Stimulated activated CD8-positive, alpha-beta memory T cell treated with anti-CD3 and anti-CD28 coated beads, Interleukin-2, amount 100 ng/mL, for 1 hour (primary cell): ENCODE data around the gene ARMH2.
"Not testable (repeated sequence)": the region's sequence is repeated elsewhere in the genome, so short reads cannot be mapped to it uniquely, and the experiment has no call there.

Experiments
- DNase-seq, 2 donors: peaks; one replicate each; pipeline ENCODE4 v3.0.0-alpha.2; 2020; ENCODE audit warnings: low read depth in 2 of 2

Gene ARMH2

GRCh38 chr6:24818346-24818745 is 19.6 kb upstream of the ARMH2 start:
- DNase-seq: no peak

DNA sequence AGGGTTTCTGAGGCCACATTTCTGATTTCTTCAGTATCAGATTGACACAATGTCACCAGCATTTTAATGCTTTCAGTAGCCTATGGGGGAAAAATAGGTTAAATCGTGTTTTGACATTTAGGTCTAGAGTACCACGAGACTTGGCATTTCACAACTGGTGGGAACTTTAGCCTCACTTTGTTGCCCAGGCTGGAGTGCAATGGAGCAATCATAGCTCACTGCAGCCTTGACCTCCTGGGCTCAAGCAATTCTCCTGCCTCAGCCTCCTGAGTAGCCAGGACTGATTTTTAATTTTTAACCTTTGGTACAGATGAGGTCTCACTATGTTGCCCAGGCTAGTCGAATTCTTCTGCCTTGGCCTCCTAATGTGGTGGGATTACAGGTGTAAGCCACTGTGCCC is 11.0 kb upstream of the ARMH2 start:
- DNase-seq: no peak

DNA sequence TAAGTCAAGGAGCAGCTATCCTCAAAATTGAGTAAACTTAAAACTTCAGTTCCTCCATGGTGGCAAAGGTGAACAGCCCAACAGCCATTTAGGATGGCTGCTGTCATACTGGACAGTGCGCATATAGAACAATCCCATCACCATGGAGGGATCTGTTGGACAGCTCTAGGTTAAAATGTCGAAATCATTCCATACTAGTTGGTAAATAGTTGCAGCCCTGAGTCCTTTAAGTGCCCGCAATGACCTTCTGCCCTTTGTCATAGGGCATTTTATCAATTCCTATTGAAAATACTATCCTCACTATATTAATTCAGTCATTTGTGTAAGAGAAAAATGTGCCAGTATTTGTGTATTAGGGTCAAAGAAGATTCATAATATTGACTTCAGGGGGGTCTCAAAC is 8.9 kb upstream of the ARMH2 start:
- DNase-seq: no peak

DNA sequence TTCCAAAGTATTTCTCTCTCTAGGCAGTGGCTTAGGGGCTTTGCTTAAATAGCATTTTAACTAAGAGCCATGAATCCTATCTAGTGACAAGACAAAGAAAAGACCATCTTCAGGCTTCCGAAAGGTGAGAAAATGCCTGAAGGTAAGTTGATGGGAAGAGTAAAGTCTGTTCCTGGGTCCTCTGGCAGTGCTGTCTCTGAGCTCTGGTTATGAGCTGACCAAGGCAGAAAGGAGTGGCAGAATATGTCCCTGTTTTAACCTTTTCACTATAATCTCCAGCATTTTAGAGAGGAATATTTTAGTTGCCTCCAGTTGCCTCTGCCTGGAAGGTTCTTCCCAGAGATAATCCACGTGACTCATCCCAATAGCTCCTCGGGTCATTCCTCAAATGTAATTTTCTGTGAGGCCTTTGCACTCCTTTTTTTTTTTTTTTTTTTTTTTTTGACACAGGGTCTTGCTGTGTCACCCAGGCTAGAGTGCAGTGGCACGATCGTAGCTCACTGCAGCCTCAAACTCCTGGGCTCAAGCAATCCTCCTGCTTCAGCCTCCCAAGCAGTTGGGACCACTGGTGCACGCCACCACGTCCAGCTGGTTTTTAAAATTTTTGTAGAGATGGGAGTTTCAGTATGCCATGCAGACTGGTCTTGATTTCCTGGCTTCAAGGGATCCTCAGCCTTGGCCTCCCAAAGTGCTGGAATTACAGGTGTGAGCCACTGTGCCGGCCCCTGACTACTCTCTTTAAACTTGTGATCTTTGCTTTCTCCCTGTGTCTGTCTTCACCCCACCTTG is 3.7 kb upstream of the ARMH2 start:
- no peak for DNase-seq

DNA sequence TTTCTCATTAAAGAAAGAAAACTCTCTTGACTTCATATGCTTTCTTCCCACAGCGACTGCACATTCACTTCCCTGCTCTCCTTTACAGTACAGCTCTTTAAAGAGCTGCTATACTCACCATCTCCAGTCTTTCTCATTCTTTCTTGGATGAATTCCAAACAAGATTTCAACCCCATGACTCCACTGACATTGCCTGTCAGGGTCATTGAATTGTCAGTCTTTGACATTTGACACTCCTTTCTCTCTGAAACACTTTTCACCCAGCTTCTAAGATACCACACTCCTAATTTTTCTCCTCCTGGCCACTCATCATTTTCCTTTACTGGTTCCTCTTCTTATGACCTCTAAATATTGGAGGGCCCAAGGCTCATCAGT is 811 bp upstream of the ARMH2 start:
- no peak for DNase-seq

DNA sequence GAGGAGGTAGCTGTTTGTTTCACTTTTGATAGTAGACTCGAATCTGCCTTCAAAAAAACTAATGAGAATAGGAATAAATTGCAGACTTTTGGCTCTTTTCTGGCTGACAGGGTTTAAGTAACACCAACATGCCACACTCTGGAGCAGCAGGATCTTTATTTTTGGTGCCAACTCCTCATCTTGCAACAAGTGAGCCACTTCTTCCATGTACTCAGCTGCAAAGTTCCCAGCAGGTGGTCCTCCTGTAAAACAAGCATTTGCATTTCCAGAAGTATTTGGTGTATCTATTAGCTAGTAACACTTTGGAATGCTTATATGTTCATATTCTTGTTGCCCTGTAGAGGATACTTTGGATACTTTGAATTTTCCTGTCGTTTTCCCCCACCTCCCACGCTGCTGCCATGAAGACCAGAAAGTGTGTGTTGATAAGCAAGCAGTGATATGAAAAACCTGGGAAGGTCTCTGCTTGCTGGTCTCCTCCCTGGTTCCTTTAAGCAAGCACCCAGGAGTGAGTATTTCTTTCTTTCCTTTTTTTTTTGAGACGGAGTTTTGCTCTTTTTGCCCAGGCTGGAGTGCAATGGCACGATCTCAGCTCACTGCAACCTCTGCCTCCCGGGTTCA is 1.0 kb downstream of the ARMH2 start:
- DNase-seq: no peak

- no peak for DNase-seq
Observed at GRCh38 chr6:24796616-24797290, 2.0 kb downstream of the ARMH2 start.

- DNase-seq: no peak
Observed at GRCh38 chr6:24795106-24795505, 3.6 kb downstream of the ARMH2 start.

- no peak for DNase-seq
Observed at GRCh38 chr6:24788031-24788665, 10.6 kb downstream of the ARMH2 start.

- no peak for DNase-seq
Observed at GRCh38 chr6:24780206-24780605, 18.5 kb downstream of the ARMH2 start.

- DNase-seq: no peak
Observed at GRCh38 chr6:24779416-24780016, 19.2 kb downstream of the ARMH2 start.

DNA sequence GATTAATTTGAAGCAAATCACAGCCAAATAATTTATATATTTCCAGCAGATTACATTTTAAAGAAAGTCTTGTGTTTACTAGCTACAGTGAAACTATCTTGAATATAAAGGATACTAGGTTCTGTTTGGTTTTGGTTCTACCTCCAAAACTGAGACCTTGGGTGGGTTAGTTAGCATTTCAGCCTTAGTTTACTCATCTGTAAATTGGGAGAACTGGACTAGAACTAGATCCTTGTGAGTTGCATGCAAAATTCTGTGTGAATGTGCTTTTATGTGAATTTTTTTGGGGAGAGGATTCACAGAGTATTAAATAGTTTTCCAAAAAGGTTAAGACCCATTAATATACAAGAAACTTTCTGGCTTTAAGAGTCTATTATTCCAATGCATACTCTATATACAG is 19.8 kb downstream of the ARMH2 start:
- DNase-seq: no peak

DNA sequence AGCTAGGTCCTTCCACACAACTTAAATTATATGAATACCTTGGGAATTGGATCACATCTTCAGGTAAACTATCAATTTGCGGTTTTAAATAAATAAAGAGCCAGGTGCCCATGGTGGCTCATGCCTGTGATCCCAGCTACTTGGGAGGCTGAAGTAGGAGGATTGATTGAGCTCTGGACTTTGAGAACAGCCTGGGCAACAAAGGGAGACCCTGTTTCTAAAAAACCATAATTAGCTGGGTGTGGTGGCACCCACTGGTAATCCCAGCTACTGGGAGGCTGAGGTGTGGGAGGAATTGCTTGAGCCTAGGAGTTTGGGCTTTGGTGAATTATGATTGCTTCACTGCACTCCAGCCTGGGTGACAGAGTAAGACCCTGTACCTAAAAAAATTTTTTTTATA is 20.6 kb downstream of the ARMH2 start:
- DNase-seq: no peak

DNA sequence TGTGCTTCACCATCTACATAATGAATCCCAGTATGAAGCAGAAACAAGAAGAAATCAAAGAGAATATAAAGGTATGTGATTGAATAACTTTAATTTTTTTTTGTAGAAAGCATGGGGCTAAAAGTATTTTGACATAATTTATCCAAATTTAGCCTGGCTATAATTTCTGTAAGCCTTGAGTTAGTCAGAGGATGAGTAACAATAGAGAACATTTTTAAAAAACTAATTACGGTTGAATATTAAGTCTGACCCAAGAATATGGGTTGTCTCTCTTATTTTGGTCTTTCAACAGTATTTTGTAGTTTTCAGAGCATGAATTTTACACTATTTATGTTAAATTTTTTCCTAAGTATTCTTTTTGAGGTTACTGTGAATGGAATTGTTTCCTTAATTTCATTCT is 21.5 kb downstream of the ARMH2 start:
- DNase-seq: no peak

GRCh38 chr6:24775520-24776058 is 23.1 kb downstream of the ARMH2 start:
- no peak for DNase-seq

DNA sequence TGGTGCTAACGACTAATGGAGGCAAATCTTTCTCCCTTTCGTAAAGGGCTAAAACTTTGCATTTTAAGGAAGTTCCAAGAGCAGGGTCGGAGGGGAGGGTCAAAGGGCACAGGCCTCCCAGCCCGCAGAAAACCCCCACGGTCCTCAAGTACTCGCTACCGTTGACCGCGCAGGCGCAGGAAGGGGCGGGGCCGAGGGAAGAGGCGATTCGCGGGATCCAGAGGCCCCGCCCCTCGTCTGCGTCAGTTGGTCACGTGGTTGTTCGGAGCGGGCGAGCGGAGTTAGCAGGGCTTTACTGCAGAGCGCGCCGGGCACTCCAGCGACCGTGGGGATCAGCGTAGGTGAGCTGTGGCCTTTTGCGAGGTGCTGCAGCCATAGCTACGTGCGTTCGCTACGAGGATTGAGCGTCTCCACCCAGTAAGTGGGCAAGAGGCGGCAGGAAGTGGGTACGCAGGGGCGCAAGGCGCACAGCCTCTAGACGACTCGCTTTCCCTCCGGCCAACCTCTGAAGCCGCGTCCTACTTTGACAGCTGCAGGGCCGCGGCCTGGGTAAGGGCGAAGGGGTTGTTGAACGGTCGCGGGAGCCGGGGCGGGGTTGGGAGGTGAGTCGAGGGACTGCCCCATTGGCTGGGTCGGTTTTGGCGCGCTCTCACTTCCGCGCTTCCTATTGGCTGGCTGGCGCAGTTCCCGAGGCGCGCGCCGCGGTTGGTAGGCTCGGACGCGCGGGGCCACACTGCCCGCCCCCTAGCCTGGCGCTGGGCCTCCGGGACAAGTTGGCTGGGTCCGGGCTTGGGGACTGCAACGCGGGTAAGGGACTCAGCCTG is 23.8 kb downstream of the ARMH2 start, which contains the start of gene GMNN:
GMNN (plus strand) TSS at position 242 of the 824 bp plus-strand sequence. CDS start 2,310 bp downstream, outside the sequence.
- DNase-seq: peak; percentile 96 to 98

- no peak for DNase-seq
Observed at GRCh38 chr6:24768361-24768760, 30.4 kb downstream of the ARMH2 start.

GRCh38 chr6:24766680-24767462 is 31.8 kb downstream of the ARMH2 start:
- DNase-seq: no peak

DNA sequence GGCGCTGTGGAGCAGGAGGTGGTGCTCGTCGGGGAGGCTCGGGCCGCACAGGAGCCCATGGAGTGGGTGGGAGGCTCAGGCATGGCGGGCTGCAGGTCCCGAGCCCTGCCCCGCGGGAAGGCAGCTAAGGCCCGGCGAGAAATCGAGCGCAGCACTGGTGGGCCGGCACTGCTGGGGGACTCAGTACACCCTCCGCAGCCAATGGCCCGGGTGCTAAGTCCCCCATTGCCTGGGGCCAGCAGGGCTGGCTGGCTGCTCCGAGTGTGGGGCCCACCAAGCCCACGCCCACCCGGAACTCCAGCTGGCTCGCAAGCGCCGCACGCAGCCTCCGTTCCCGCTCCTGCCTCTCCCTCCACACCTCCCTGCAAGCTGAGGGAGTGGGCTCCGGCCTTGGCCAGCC is 32.7 kb downstream of the ARMH2 start:
- not testable (repeated sequence) for DNase-seq
